ENCODE results near the gene ZFP69B. TPM values are rescaled to one million over a fixed set of nuclear protein-coding genes. Genes with fewer than 3 reads are reported as not detected.

ZFP69B gene
- total RNA-seq, 1 donor from 2014 or later, result under 0.01 TPM

GRCh38 chr1:40435471-40435870, 14.8 kb upstream of the ZFP69B start:
- H3K27ac ChIP-seq (ENCODE audit: low read depth, low read length), result no peak overlapping the region
- no peaks in the 10 kb centered on the region for H3K4me1 ChIP-seq (ENCODE audit: control insufficient read depth in 3 of 3, insufficient read depth in 3 of 3, low read length in 3 of 3)
- no peak overlapping the region for H3K4me3 ChIP-seq (ENCODE audit: low read length in 3 of 3)
- H3K9ac ChIP-seq (ENCODE audit: low read depth in 1 of 3, low read length in 3 of 3), result no peak overlapping the region
- H3K36me3 ChIP-seq (ENCODE audit: control insufficient read depth in 3 of 3, insufficient read depth in 3 of 3, low read length in 3 of 3), result no peaks in the 10 kb centered on the region
- no peaks in the 10 kb centered on the region for H3K27me3 ChIP-seq (ENCODE audit: control insufficient read depth in 3 of 3, insufficient read depth in 3 of 3, low read length in 3 of 3)
- no peaks in the 10 kb centered on the region for H3K9me3 ChIP-seq (ENCODE audit: control insufficient read depth in 3 of 3, low read length in 3 of 3)

- Histone ChIP-seq H3K4me3 (ENCODE audit: low read length in 3 of 3) (no peak overlapping the region), H3K27me3 (ENCODE audit: control insufficient read depth in 3 of 3, insufficient read depth in 3 of 3, low read length in 3 of 3) (no peaks in the 10 kb centered on the region), H3K27ac (ENCODE audit: low read depth, low read length) (no peak overlapping the region), H3K9ac (ENCODE audit: low read depth in 1 of 3, low read length in 3 of 3) (no peak overlapping the region), H3K36me3 (ENCODE audit: control insufficient read depth in 3 of 3, insufficient read depth in 3 of 3, low read length in 3 of 3) (no peaks in the 10 kb centered on the region), H3K9me3 (ENCODE audit: control insufficient read depth in 3 of 3, low read length in 3 of 3) (no peaks in the 10 kb centered on the region), H3K4me1 (ENCODE audit: control insufficient read depth in 3 of 3, insufficient read depth in 3 of 3, low read length in 3 of 3) (no peaks in the 10 kb centered on the region)
Observed at GRCh38 chr1:40435876-40436275, 14.4 kb upstream of the ZFP69B start.

- Histone ChIP-seq H3K9ac (ENCODE audit: low read depth in 1 of 3, low read length in 3 of 3) (no peak overlapping the region), H3K4me3 (ENCODE audit: low read length in 3 of 3) (no peak overlapping the region), H3K36me3 (ENCODE audit: control insufficient read depth in 3 of 3, insufficient read depth in 3 of 3, low read length in 3 of 3) (no peaks in the 10 kb centered on the region), H3K27me3 (ENCODE audit: control insufficient read depth in 3 of 3, insufficient read depth in 3 of 3, low read length in 3 of 3) (no peaks in the 10 kb centered on the region), H3K4me1 (ENCODE audit: control insufficient read depth in 3 of 3, insufficient read depth in 3 of 3, low read length in 3 of 3) (no peaks in the 10 kb centered on the region), H3K27ac (ENCODE audit: low read depth, low read length) (no peak overlapping the region), H3K9me3 (ENCODE audit: control insufficient read depth in 3 of 3, low read length in 3 of 3) (no peaks in the 10 kb centered on the region)
Observed at GRCh38 chr1:40438391-40439015, 11.8 kb upstream of the ZFP69B start.

GRCh38 chr1:40439247-40439646, 11.0 kb upstream of the ZFP69B start:
- H3K4me3 ChIP-seq (ENCODE audit: low read length in 3 of 3), result no peak overlapping the region
- H3K36me3 ChIP-seq (ENCODE audit: control insufficient read depth in 3 of 3, insufficient read depth in 3 of 3, low read length in 3 of 3), result no peaks in the 10 kb centered on the region
- H3K9ac ChIP-seq (ENCODE audit: low read depth in 1 of 3, low read length in 3 of 3), result no peak overlapping the region
- no peaks in the 10 kb centered on the region for H3K9me3 ChIP-seq (ENCODE audit: control insufficient read depth in 3 of 3, low read length in 3 of 3)
- H3K27me3 ChIP-seq (ENCODE audit: control insufficient read depth in 3 of 3, insufficient read depth in 3 of 3, low read length in 3 of 3), result no peaks in the 10 kb centered on the region
- H3K27ac ChIP-seq (ENCODE audit: low read depth, low read length), result no peak overlapping the region
- H3K4me1 ChIP-seq (ENCODE audit: control insufficient read depth in 3 of 3, insufficient read depth in 3 of 3, low read length in 3 of 3), result no peaks in the 10 kb centered on the region

- peak overlapping the region; percentile 88 to 90 (median 89) for H3K4me3 ChIP-seq (ENCODE audit: low read length in 3 of 3)
- peaks cover 7 to 16% (median 10%) of the 10 kb centered on the region in 3 donors for H3K4me1 ChIP-seq (ENCODE audit: control insufficient read depth in 3 of 3, insufficient read depth in 3 of 3, low read length in 3 of 3)
- H3K36me3 ChIP-seq (ENCODE audit: control insufficient read depth in 3 of 3, insufficient read depth in 3 of 3, low read length in 3 of 3), result no peaks in the 10 kb centered on the region
- peak overlapping the region; percentile 73 to 81 (median 79) for H3K9ac ChIP-seq (ENCODE audit: low read depth in 1 of 3, low read length in 3 of 3)
- no peaks in the 10 kb centered on the region for H3K9me3 ChIP-seq (ENCODE audit: control insufficient read depth in 3 of 3, low read length in 3 of 3)
- H3K27ac ChIP-seq (ENCODE audit: low read depth, low read length), result peak overlapping the region; percentile 56
- H3K27me3 ChIP-seq (ENCODE audit: control insufficient read depth in 3 of 3, insufficient read depth in 3 of 3, low read length in 3 of 3), result no peaks in the 10 kb centered on the region
Observed at GRCh38 chr1:40450495-40451237, 390 bp downstream of the ZFP69B start.

- Histone ChIP-seq H3K9ac (ENCODE audit: low read depth in 1 of 3, low read length in 3 of 3) (no peak overlapping the region), H3K27ac (ENCODE audit: low read depth, low read length) (no peak overlapping the region), H3K9me3 (ENCODE audit: control insufficient read depth in 3 of 3, low read length in 3 of 3) (no peaks in the 10 kb centered on the region), H3K4me1 (ENCODE audit: control insufficient read depth in 3 of 3, insufficient read depth in 3 of 3, low read length in 3 of 3) (peaks cover 7 to 16% (median 10%) of the 10 kb centered on the region in 3 donors), H3K36me3 (ENCODE audit: control insufficient read depth in 3 of 3, insufficient read depth in 3 of 3, low read length in 3 of 3) (no peaks in the 10 kb centered on the region), H3K4me3 (ENCODE audit: low read length in 3 of 3) (peak overlapping the region in 2 of 3 donors; percentile 43 to 88), H3K27me3 (ENCODE audit: control insufficient read depth in 3 of 3, insufficient read depth in 3 of 3, low read length in 3 of 3) (no peaks in the 10 kb centered on the region)
Observed at GRCh38 chr1:40451238-40451585, 936 bp downstream of the ZFP69B start.

- Histone ChIP-seq H3K9ac (ENCODE audit: low read depth in 1 of 3, low read length in 3 of 3) (no peak overlapping the region), H3K27me3 (ENCODE audit: control insufficient read depth in 3 of 3, insufficient read depth in 3 of 3, low read length in 3 of 3) (no peaks in the 10 kb centered on the region), H3K27ac (ENCODE audit: low read depth, low read length) (no peak overlapping the region), H3K9me3 (ENCODE audit: control insufficient read depth in 3 of 3, low read length in 3 of 3) (peaks cover 3 to 23% (median 6%) of the 10 kb centered on the region in 3 donors), H3K4me1 (ENCODE audit: control insufficient read depth in 3 of 3, insufficient read depth in 3 of 3, low read length in 3 of 3) (peaks cover 5 to 9% (median 7%) of the 10 kb centered on the region in 3 donors), H3K36me3 (ENCODE audit: control insufficient read depth in 3 of 3, insufficient read depth in 3 of 3, low read length in 3 of 3) (peaks cover 4 to 13% (median 8%) of the 10 kb centered on the region in 3 donors), H3K4me3 (ENCODE audit: low read length in 3 of 3) (peak overlapping the region in 1 of 3 donors; percentile 18)
Observed at GRCh38 chr1:40454873-40455272, 4.6 kb downstream of the ZFP69B start.

- Histone ChIP-seq H3K9ac (ENCODE audit: low read depth in 1 of 3, low read length in 3 of 3) (no peak overlapping the region), H3K4me1 (ENCODE audit: control insufficient read depth in 3 of 3, insufficient read depth in 3 of 3, low read length in 3 of 3) (no peaks in the 10 kb centered on the region), H3K36me3 (ENCODE audit: control insufficient read depth in 3 of 3, insufficient read depth in 3 of 3, low read length in 3 of 3) (peaks cover 0 to 20% (median 9%) of the 10 kb centered on the region in 3 donors), H3K27me3 (ENCODE audit: control insufficient read depth in 3 of 3, insufficient read depth in 3 of 3, low read length in 3 of 3) (no peaks in the 10 kb centered on the region), H3K27ac (ENCODE audit: low read depth, low read length) (no peak overlapping the region), H3K4me3 (ENCODE audit: low read length in 3 of 3) (no peak overlapping the region), H3K9me3 (ENCODE audit: control insufficient read depth in 3 of 3, low read length in 3 of 3) (peaks cover 23 to 67% (median 30%) of the 10 kb centered on the region in 3 donors)
Observed at GRCh38 chr1:40462956-40463590, 12.8 kb downstream of the ZFP69B start.

- Histone ChIP-seq H3K9me3 (ENCODE audit: control insufficient read depth in 3 of 3, low read length in 3 of 3) (peaks cover 12 to 48% (median 15%) of the 10 kb centered on the region in 3 donors), H3K36me3 (ENCODE audit: control insufficient read depth in 3 of 3, insufficient read depth in 3 of 3, low read length in 3 of 3) (peaks cover 0 to 5% (median 5%) of the 10 kb centered on the region in 3 donors), H3K4me1 (ENCODE audit: control insufficient read depth in 3 of 3, insufficient read depth in 3 of 3, low read length in 3 of 3) (no peaks in the 10 kb centered on the region), H3K27ac (ENCODE audit: low read depth, low read length) (no peak overlapping the region), H3K27me3 (ENCODE audit: control insufficient read depth in 3 of 3, insufficient read depth in 3 of 3, low read length in 3 of 3) (no peaks in the 10 kb centered on the region), H3K9ac (ENCODE audit: low read depth in 1 of 3, low read length in 3 of 3) (no peak overlapping the region), H3K4me3 (ENCODE audit: low read length in 3 of 3) (no peak overlapping the region)
Observed at GRCh38 chr1:40469327-40469726, 19.1 kb downstream of the ZFP69B start.

GRCh38 chr1:40475268-40475667, 25.0 kb downstream of the ZFP69B start:
- Histone ChIP-seq H3K36me3 (ENCODE audit: control insufficient read depth in 3 of 3, insufficient read depth in 3 of 3, low read length in 3 of 3) (peaks cover 0 to 2% (median 0%) of the 10 kb centered on the region in 3 donors), H3K9ac (ENCODE audit: low read depth in 1 of 3, low read length in 3 of 3) (no peak overlapping the region), H3K27me3 (ENCODE audit: control insufficient read depth in 3 of 3, insufficient read depth in 3 of 3, low read length in 3 of 3) (peaks cover 0 to 6% (median 0%) of the 10 kb centered on the region in 3 donors), H3K9me3 (ENCODE audit: control insufficient read depth in 3 of 3, low read length in 3 of 3) (peaks cover 0 to 10% (median 8%) of the 10 kb centered on the region in 3 donors), H3K27ac (ENCODE audit: low read depth, low read length) (no peak overlapping the region), H3K4me3 (ENCODE audit: low read length in 3 of 3) (no peak overlapping the region), H3K4me1 (ENCODE audit: control insufficient read depth in 3 of 3, insufficient read depth in 3 of 3, low read length in 3 of 3) (peaks cover 9 to 12% (median 11%) of the 10 kb centered on the region in 3 donors)
